Spleen (tissue), 7 donors: ENCODE measurements around the gene HOXA10.

Experiments
- CTCF ChIP-seq, 11 experiments: fragments of 200-600 bp in 7 of 11; fragments of 450-650 bp in 4 of 11; sonication (generic) in 4 of 11; IDR thresholded peaks in 8 of 11; conservative IDR thresholded peaks in 3 of 11; 1 replicate in 7 of 11; 2 replicates in 4 of 11; pipeline versions ENCODE4 v1.4.0 to v1.8.0; 2016 to 2021; ENCODE audit warnings: antibody characterized with exemption in 11 of 11, inconsistent platforms in 4 of 11, mild to moderate bottlenecking in 1 of 11
- POLR2A ChIP-seq, 3 donors: fragments of 450-650 bp; IDR thresholded peaks; one replicate each; pipeline ENCODE4 v1.5.1; 2017; ENCODE audit warnings: antibody characterized with exemption in 3 of 3, mild to moderate bottlenecking in 1 of 3
- donor health status: DM: no; HTN: no; CAD: no; lungs with moderate emphysema.
- donor health status: DM: no; HTN: no; CAD: no.
- donor health status: DM: no; HTN: no; CAD: no.

GRCh38 chr7:27156508-27156898 is 17.6 kb downstream of the HOXA10 start, which contains the start of gene HOXA7:
- TF ChIP-seq CTCF (IDR thresholded peaks at IDR 0.05 in 8 of 11, conservative IDR thresholded peaks at IDR 0.05 in 3 of 11), result no peak
- TF ChIP-seq POLR2A (IDR thresholded peaks at IDR 0.05), result no peak
